HG03439 (cell line): ENCODE results near the gene EPX.

Experiments
- ATAC-seq: cut with Tn5 transposase; IDR thresholded peaks from one replicate; pipeline ENCODE4 v1.9.1; 2021; ENCODE audit warnings: mild to moderate bottlenecking, moderate library complexity; ENCODE audit not compliant: unreplicated experiment

Gene EPX

DNA sequence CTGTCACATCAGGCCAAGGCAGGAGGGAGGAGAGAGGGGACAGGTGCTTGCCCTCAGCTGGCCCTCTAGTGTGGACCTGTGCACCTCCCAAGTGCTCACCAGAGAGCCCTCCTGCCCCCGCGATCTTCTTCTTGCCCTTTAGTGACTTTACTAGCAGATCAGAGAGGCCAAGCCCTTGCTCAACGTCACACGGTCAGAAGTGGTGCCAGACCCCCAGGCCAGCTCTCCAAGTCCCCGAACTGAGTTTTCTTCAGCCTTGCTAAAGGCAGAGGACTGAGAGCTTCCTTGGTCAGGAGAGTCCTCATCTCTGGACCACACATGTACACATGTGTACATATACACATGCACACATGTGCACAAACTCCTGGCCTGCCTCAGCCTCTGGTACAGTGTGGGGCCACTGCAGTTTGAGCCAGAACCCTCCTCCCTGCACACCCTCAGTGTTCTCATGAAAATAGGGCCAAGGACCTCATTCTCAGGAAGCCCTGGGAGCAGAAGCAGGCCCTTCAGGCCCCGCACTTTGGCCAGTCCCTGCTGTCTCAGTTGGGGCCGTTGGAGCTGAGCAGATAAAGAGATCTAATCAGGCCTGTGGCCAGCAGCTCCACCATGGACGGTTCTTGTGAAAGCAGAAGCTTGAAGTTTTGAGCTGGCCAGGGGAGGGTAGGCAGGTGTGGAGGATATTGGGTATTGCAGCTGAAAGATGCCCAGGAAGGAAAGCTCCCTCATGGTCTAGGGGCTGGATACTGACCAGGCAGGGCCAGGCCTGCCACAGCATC lies 7.4 kb upstream of the EPX start:
- ATAC-seq, result no peak

DNA sequence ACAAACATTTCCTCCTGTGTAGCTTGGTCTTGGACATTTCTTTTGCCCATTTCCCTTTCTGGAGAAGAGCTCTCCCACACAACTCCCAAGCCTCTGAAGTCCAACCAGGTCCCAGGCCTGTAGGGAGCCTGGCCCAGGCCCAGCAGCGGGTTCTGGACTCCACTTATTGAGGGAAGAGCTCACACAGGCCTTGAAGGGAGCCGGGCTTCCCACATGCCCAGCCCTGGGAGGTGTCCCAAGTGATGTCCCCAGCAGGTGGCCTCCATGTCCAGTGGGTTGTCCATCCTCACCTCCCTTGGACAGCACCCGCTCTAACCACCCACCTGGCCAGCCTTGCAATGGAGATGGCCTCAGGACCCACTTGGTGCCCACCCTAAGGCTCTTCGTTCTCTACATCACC lies 5.9 kb upstream of the EPX start:
- no peak for ATAC-seq

GRCh38 chr17:58187063-58187462 lies 5.5 kb upstream of the EPX start:
- ATAC-seq, result no peak

DNA sequence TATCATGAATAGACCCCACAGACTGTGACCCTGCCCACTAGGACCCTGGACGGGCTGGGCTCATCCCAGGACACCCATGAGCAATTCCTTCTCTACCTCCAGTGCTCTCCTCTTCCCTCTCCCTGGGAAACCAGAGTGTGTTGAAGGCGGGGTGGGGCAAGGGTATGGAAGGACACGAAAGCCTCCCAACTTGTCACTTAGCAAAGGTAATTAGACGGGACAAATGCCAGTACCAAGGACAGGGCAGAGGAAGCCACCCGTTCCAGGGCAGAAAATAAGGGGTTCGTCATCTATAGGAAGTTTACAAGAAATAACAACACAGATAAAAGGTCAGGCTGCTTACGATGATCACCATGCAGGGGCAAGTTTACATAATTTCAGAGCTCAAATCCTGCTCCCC lies 4.9 kb upstream of the EPX start:
- no peak for ATAC-seq

DNA sequence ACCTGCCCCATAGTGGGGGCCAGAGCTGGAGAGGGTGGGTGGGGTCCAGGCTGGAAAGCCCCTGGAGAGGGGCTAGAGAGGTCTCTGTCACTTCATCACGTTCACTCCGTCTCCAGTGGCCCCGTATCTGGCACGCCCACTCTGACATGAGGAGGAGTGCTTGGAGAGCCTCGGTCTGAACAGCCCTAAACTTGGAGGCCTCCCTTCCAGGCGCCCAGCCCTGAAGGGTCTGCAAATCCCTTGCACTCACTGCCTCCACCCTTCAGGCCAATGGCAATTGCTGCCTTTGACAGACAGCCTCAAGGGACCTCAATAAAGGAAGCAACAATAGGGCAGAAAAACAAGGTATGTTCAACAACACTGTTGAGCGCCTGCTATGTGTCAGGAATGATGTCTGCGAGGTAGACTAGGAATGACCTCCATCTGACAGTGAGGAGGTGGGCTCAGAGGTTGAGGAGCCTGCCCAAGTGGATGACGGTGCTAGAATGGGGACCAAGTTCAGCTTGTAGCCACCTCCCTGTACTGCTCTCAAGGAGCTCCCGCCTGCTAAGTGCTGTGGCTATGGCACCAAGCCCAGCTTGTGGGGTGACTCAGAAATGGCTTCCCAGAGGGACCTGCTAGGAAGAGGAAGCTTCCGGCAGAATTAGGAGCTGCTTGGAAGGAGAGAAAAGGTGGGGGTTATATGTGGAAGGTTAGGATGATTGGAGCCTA lies 2.9 kb upstream of the EPX start:
- ATAC-seq, result no peak

- ATAC-seq, result no peak
Observed at GRCh38 chr17:58191241-58191896, 1.2 kb upstream of the EPX start.

GRCh38 chr17:58193641-58194255 lies 1.2 kb downstream of the EPX start:
- no peak for ATAC-seq

DNA sequence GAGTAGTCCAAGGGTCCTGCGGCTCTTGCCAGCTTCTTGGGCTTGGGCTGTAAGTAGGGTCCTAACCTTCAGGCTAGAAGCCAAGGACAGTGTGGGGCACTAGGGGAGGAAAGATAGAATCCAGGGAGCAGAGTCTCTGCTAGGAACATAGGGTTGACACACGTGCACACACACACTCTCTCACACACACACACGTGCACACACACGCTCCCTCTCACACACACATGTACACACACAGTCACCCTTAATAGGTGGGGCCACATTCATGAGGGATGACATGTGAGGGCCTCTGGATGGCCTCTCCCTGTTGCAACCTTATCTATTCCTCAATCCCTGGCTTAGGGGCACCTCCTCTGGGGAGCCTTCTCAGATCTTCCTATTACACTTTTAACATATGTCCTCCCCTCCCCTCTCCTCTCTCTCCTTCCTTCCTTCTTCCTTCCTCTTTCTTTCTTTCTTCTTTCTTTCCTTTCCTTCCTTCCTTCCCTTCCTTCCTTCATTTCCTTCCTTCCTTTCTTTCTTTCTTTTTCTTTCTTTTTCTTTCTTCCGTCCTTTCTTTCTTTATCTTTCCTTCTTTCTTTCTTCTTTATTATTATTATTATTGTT lies 3.1 kb downstream of the EPX start:
- no peak for ATAC-seq

- ATAC-seq, result no peak
Observed at GRCh38 chr17:58196610-58197009, 4.1 kb downstream of the EPX start.

DNA sequence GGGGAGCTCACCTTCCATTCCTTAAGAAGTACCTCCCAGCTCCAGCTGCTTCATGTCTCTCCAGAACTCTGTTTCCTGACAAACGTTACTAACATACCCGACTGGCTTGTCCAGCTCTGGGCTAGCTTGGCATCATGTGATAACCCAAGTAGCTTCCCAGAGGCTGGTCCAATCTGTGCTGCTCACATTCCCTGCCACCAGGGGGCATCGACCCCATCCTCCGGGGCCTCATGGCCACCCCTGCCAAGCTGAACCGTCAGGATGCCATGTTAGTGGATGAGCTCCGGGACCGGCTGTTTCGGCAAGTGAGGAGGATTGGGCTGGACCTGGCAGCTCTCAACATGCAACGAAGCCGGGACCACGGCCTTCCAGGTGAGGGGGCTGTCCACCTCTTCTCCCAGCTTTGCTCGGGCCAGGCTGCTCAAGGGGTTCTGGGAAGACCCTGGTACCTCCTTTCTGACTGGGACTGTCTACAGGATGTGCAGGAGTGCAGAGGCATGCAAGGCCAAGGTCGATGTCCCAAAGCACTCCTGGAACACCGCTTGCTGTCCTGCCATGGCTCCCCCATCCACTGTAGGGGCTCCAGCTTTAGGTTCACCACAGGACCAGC lies 7.6 kb downstream of the EPX start:
- ATAC-seq, result no peak

DNA sequence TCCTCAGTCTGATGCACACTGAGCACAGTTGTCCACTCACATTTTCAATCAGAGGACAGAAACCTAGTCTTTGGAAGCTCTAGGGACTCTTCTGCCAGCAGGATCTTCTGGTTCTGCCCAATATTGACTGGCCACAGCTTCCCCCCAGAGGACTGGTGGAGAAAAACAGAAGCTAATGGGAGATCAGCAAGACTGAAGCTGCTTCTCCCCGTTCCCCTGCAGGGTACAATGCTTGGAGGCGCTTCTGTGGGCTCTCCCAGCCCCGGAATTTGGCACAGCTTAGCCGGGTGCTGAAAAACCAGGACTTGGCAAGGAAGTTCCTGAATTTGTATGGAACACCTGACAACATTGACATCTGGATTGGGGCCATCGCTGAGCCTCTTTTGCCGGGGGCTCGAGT lies 10.3 kb downstream of the EPX start:
- no peak for ATAC-seq

- ATAC-seq, result no peak
Observed at GRCh38 chr17:58204796-58205195, 12.3 kb downstream of the EPX start.

DNA sequence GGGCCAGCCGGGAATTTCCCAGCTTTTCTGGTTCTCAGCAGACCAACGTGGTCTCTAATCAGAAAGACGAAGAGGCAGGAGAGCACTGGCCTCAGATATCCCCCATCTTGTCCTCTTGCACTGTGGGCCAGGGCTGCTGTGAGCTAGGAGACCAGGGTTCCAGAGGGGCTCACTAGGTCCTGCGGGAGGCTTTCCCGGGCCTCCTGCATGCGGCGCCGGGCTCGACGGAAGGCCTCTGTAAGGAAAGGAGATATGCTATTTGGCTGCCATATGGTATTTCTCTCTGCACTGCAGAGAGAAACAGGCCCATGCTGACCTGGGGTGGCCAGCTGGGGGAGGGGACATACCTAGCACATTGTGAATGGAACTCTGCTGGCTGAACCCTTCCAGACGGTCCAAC lies 13.4 kb downstream of the EPX start:
- no peak for ATAC-seq

GRCh38 chr17:58207451-58207850 lies 14.9 kb downstream of the EPX start:
- no peak for ATAC-seq

DNA sequence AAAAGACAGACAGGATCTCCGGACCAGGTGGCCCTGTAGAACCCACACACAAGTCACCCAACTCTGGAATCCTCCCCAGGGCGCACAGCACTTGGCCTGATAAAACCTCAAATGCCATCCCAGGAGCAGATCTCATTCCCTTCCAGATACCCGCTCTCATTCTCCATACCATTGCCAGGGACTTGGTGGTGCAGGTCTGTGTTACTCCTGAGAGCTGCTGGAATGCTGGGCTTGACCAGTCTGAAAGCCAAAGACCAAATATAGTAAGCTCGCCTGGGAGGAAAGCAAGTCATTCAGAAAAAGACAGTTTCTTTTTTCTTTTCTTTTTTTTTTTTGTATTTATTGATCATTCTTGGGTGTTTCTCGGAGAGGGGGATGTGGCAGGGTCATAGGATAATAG lies 15.8 kb downstream of the EPX start:
- no peak for ATAC-seq

DNA sequence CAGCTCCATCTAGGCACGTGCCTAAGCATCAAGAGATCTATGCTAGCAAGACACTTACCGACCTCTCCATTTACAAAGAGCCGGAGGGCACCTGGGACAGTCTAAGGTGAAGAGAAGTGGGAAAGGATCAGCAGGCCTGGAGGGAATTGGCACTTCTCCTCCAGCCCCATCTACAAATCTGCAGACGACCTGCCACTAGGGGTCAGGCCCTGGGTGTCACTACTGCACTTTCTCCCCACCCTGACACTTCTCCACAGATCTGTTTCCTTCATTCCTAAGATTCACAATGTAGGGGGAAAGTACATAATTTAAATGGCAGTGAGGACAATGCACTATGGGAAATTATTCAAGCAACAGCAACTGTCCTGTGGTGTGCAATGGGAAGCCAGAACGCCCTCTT lies 18.4 kb downstream of the EPX start:
- ATAC-seq, result no peak

- ATAC-seq, result no peak
Observed at GRCh38 chr17:58215685-58216084, 23.2 kb downstream of the EPX start.

DNA sequence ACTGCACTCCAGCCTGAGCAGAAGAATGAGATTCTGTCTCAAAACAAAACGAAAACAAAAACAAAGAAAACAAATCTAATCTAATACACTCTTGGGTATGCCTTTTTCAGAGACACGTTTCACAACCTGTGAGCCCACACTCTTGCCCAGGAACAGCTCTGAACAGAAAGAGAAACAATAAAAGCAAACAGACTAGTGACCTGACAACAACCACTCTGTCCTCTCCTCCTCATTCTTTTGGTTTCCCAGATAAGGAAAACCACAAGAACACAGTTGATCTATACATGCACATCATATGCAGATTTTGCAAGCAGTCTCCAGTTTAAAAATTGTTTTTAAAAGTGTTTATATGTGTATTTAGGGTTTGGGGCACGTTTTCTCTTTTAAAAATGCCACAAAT lies 25.2 kb downstream of the EPX start:
- ATAC-seq, result no peak

DNA sequence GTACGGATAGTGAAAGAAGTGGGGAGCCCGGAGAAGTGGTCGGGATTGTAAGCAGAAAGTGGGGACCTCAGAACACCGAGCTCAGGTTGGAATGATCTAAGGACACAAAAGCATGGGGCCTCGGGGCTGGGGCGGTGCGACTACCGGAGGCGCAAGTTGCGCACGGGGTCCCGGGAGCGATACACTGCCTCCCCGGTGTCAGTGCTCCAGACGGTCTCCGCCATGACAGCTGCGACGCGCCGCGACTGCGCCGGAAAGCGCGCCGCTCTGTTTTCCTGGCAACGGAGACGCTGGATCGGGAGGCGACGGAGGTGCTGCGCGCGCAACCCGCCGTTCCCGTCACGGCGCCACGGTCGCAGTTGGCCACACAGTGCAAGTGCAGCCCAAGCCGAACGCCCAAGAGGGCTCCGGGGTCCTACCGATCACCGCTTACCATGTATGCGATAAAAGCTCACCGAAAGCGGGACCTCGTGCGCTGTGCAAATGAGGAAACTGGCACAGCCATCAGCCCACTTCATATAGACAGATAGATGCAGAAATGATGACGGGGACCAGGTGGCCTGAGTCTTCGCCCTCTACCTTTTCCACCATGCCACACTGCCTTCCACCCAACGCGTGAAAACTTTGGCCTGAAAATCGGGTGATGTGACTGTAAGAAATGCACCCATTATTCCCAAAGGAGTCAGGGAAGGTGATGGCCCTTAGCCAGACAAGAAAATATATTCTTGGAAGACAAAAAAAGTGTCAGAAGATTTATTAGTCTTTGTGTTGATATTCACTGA lies 26.7 kb downstream of the EPX start, which contains the start of gene MKS1:
MKS1 (minus strand) TSS at position 249 of the 782 bp plus-strand sequence; CDS start at position 224, 25 bp downstream.
- ATAC-seq, result peak; percentile 97

GRCh38 chr17:58219789-58220183 lies 27.3 kb downstream of the EPX start:
- ATAC-seq, result no peak
